Dermis microvascular lymphatic vessel endothelial cell (primary cell): ENCODE data around the gene MBD4. TPM values are rescaled to one million over a fixed set of nuclear protein-coding genes. Genes with fewer than 3 reads are reported as not detected.
A peak's percentile ranks its signal among the peaks of the same experiment; 100 is the strongest.
"Not testable (repeated sequence)": the region's sequence is repeated elsewhere in the genome, so short reads cannot be mapped to it uniquely, and the experiment has no call there.

Experiments
- DNase-seq, 2 donors: peaks; one replicate each; pipeline versions ENCODE4 v3.0.0 to v3.0.0-alpha.2; 2010; ENCODE audit warnings: low read depth in 2 of 2
- total RNA-seq: library from RNA; depleted of rRNA; stranded (reverse); fragments of >200 nt; gene quantifications from 2 replicates; pipeline ENCODE4 v1.2.1, GENCODE V29; 2014

MBD4 gene
- total RNA-seq, 1 donor from 2014 or later, result 17.3 TPM

DNA sequence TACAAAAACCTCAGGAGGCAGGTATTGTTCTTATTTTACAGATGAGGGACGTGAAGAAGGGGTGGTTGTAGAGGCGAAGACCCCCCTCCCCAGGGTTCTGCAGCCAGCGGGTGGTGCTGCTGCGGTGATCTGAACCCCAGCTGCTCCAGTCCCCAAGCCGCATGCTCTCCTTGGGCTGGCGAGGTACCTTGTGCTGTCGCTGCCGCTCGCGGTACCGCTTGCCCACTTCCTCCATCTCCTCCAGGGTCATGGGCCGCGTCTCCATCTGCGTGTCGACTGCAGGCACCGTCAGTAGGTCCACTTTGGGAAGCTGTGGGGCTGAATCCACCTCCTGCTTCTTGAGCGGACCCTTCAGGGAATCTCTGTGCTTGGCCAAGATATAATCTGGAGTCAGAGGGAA is 28.8 kb downstream of the MBD4 start:
- DNase-seq, result no peak

DNA sequence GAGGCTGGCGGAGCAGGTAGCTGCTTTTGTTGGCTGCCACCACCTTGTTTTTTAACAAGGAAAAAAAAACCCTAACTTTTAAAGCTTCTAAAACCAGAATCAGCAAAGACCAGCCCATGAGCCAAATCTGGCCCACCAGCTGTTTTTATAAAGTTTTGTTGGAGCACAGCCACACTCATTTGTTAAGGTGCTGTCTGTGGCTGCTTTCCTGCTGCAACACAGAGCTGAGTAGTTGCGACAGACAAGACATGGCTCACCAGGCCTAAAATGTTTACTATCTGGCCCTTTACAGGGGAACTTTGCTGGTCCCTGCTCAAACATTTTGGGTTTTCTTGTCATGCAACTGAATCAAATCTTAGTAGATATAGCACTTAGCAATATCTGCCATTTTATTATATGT is 30.2 kb downstream of the MBD4 start:
- no peak for DNase-seq

- DNase-seq, result no peak
Observed at GRCh38 chr3:129404610-129405009, 35.1 kb downstream of the MBD4 start.

DNA sequence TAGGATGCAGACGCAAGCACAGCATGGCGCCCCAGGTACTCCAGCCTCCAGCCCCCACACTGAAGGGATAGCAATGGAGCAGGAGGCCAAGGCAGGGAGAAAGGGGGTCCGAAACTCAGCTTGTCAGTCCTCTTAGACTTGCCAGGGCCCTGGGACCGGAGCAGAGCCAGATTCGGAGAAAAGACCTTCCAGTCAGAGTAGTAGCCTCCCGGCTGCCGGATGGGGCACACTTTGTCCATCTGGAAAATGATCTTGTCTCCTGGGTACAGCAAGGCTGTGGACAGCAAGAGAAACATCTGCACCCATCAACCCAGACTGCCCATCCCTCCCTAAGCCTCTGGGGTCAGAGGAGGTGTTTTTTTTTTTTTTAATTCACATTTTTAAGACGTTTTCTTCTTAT is 35.6 kb downstream of the MBD4 start:
- DNase-seq, result no peak

DNA sequence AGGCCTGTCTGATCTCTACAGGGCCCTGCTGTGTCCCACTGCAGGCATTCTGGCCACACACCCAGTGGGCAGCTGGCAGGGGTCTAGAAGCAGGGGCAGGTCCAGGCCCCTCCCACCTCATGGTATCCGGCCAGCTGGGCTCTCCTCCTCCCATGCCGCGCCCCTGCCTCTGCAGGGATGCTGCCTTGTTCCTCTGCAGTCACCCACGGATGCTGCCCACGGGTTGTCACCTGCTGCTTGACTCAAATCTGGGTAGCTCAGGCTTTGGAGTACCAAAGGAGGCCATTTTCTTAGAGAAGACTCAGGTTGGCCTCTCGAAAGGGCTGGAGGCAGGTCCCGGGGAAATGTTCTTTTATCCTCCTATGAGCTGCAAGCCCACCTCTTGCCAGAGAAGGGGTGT is 36.3 kb downstream of the MBD4 start:
- DNase-seq, result no peak

GRCh38 chr3:129402616-129403015 is 37.1 kb downstream of the MBD4 start:
- DNase-seq, result no peak

GRCh38 chr3:129402210-129402609 is 37.5 kb downstream of the MBD4 start:
- DNase-seq, result no peak

DNA sequence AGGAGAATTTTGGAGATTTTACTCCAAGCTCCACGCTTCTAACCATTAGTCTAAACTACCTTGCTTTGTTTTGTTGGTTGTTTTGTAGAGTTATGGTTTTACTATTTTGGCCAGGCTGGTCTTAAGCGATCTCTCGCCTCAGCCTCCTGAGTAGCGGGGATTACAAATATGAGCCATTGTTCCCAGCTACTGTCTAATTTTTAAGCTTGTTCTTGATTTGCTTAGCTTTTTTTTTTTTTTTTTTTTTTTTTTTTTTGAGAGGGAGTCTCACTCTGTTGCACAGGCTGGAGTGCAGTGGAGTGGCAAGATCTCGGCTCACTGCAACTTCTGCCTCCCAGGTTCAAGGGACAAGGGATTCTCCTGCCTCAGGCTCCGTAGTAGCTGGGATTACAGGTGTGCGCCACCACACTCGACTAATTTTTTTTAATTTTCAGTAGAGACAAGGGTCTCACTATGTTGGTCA is 39.8 kb downstream of the MBD4 start:
- no peak for DNase-seq

GRCh38 chr3:129399145-129399894 is 40.4 kb downstream of the MBD4 start:
- DNase-seq, result peak; percentile 94

DNA sequence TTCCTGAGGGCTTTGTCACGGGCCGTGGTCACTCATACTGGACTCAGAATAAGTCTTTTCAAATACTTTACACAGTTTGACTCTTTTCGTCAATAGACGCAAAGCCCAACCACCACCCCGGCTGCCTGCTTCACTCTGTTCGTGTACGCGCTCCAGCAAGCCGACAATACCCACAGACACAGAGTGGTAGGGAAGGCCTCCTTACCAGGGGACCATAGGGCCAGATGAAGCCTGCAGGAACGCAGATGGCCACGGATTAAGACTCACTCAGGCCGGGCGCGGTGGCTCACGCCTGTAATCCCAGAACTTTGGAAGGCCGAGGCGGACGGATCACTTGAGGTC is 41.0 kb downstream of the MBD4 start:
- peak in 1 of 2 donors; percentile 45 for DNase-seq

DNA sequence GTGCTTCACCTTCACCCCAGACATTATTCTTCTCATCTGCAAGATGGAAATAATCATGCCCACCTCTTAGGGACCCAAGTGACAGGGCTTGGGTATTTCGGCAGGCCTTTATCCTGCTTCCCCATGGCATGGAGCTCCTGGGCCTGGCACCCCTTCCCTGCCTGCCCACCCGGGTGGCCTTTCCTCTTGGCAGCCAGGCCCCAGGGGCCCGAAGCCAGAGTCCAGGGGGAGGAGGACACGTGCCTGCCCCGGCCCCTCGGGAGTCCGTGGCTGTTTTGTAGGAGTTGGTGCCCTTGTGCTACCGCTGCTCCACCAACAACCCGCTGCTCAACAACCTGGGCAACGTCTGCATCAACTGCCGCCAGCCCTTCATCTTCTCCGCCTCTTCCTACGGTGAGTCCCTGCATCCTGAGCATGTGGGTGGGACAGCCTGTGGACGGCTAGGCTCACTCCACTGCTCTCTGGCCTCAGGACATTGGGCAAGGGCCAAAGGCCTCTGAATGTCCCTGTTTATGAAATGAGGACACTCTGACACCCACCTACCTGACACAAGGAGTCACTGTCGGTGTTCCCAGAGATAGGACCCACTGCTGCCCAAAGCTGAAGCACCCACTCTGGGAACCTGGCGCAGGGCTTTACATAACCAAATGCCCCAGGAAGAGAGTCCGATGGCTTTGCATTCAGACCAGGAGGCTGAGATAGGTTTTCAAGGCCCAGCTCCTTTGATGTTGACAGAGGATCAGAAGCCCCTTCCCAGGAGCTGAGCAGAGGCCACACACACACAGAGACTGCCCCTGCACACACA is 45.8 kb downstream of the MBD4 start:
- DNase-seq, result not testable (repeated sequence)

DNA sequence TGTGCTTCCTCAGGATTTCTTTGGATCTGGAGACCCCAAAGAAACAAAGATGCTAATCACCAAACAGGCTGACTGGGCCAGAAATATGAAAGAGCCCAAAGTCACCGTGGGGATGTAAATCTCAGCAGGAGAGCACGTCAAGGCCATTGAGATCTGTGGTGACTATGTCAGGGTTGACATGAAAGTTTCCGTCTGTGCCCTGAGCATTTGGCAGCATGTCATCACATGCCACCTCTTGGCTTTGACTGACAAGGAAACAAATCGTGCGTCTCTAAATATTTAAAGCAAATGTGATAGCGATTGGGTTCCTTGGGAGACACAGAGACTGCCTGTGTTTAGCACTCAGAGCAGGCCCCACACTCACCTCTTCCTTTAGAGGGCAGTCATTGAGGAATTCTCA is 46.5 kb downstream of the MBD4 start:
- DNase-seq, result peak in 1 of 2 donors; percentile 23

DNA sequence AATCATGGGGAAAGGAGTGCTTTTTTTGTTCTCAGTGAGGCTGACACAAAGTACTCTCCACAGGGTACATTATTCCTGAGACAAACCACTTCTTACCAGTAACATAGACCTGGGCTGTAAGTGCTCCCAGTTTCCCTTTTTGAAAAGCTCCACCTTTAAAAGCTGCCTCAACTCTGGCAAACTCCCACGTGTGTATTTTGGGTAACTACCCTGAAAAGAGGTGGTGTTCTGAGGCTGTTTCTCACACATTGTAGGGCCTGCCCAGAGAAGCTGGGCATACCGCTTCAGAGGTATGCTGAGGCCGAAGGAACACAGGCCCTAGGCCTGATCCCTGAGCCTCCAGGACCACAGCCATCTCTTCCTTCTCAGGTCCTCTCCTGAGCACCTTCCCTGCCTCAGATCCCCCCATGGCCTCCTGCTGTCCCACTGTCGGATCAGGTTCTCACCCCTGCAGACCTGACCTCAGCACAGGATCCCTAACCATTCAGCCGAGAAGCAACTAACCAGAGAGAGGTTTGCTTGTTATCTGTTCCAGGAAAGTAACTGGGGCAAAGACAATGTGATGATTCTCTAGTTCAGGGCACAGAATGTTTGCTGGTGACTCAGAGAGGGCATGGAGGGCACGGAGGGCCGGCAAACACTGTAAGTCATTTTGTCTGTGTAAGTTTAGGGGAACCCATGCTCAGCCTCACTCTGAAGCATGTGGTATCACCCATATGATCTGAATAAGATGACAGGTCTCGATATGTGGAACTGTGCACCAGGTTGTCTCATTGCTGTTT is 47.5 kb downstream of the MBD4 start:
- not testable (repeated sequence) for DNase-seq

GRCh38 chr3:129391583-129391982 is 48.2 kb downstream of the MBD4 start:
- DNase-seq, result not testable (repeated sequence)

DNA sequence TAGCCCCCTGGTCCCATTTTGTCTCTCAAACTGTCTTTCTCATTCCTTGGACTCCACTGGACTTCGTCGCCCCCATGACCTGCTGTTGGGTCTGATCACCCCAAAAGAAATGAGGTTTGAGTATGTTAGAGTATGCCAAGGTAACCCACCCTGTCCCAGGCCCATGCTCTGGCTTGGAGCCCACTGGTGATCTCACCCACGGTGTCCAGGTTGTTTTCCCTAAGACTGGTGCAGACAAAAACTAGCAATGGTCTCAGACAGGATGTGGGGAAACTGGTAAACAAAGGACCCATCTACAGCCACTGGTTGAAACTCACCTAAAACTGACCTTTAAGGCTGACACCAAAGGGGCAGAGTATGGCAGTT is 50.2 kb downstream of the MBD4 start:
- peak in 1 of 2 donors; percentile 70 for DNase-seq

GRCh38 chr3:129388791-129389571 is 50.8 kb downstream of the MBD4 start:
- peak; percentile 69 to 84 for DNase-seq

GRCh38 chr3:129387487-129387886 is 52.3 kb downstream of the MBD4 start:
- no peak for DNase-seq

DNA sequence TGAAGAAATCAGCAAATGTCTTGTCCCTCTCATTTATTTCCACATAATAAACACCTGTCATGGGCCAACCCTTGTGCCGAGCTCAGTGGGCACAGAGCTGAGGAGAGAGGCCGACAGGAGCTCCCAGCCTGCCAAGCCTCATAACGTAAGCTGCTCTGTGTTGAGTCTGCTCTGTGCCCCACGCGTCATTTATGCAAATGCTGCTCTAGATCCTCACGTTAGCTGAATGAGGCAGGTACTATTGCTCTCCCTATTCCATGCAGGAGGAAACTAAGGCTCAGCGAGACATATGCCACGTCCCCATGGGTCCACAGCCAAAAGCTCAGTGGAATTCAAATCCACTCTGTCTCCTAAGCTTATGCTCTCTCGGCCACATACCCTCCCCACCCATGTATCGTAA is 52.8 kb downstream of the MBD4 start:
- no peak for DNase-seq

GRCh38 chr3:129385507-129385906 is 54.2 kb downstream of the MBD4 start:
- not testable (repeated sequence) for DNase-seq

DNA sequence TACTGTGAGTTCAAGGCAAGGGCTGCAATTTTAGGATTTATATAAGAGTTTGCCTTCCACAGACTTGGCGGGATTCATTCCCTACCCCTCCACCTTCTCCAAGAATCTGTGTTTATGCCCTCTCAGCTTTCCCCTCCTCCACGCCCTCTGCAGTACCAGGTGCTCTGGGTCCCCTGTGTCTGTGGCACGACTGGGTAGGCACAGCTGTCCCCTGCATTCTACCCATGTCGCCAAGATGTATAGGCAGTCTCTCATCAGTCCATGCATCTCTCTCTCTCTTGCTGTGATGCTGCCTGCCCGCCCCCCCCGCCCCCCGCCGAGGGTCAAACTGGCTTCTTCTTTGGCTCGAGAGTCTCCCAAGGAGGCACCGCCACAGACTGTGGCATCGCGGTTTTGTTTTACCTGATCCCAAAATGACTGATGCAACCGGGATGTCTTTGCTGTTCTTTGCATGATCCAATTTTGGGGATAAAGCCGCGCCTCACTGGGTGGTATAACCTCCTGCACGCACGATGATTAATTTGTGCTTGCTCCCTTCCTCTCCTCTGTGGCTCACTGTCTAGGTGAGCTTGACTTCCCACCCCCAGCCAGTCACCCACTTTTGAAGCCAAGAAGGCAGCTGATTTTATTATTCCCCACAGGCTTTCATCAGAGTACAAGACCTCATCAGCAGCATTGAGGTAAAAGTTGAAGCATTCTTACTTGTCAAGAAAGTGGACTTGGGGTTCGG is 55.0 kb downstream of the MBD4 start:
- DNase-seq, result no peak

DNA sequence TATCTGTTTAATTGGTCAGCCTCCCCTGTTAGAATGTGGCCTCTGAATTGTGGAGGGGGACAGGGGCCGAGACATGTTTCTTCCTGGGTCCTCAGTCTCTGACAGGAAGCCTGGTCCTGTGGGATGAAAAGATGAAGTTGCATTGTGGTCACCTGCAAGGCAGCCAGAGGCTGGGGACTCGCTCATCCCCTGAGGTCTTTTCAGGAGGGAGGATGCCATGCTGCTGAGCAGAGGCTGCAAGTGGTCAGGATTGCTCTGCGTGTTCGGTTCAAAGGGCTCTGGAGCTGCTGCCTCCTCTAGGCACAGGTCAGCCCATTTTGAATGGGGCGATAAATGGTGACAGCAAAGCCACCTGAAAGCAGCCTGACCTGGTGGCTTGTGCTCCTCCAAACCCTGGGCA is 55.6 kb downstream of the MBD4 start:
- DNase-seq, result not testable (repeated sequence)
